ENCODE data around the gene ZNF615. TPM values are rescaled to one million over a fixed set of nuclear protein-coding genes. Genes with fewer than 3 reads are reported as not detected.
A peak's percentile ranks its signal among the peaks of the same experiment; 100 is the strongest.

Gene ZNF615
- total RNA-seq, 1 experiment from 2014 or later = 1.6 TPM

GRCh38 chr19:52048555-52049501 is 40.8 kb upstream of the ZNF615 start, which contains the start of gene ZNF432:
Gene ZNF432, minus strand, starts transcription at chr19:52048838. Its CDS starts 1,970 bp downstream, at chr19:52046868.
- peaks cover 0 to 5% of the 10 kb centered on the region in 2 experiments; a peak in 1 of 4 replicates for H3K4me1 ChIP-seq (ENCODE audit: control insufficient read depth in 1 of 2, insufficient read depth in 2 of 2, low read length in 2 of 2)
- peak within 1 kb of the TSS; percentile 25; the same call in 1 of the 2 replicates for H3K9ac ChIP-seq (ENCODE audit: low read length)
- peak within 1 kb of the TSS; percentile 54 for H3K4me2 ChIP-seq (ENCODE audit: low read length)
- ATAC-seq = peak; percentile 70
- H3K4me3 ChIP-seq (replicated peaks in 1 of 2; ENCODE audit: low read depth in 1 of 2, low read length in 2 of 2) = peak within 1 kb of the TSS; percentile 34 to 48
- no peaks in the 10 kb centered on the region for H3K27me3 ChIP-seq (ENCODE audit: insufficient read depth, low read length)
- ChIA-PET POLR2A (no interaction called here), CTCF (no interaction called here), RAD21 (ENCODE audit: low non-redundant PET in 1 of 2, low total read pairs in 2 of 2, uncharacterized antibody in 2 of 2, unreplicated experiment in 2 of 2) (no interaction called here)
- H3K36me3 ChIP-seq (ENCODE audit: control insufficient read depth in 1 of 2, insufficient read depth in 2 of 2, low read length in 2 of 2) = no peaks in the 10 kb centered on the region
- peaks cover 8 to 9% of the 10 kb centered on the region in 2 experiments; a peak in 2 of 4 replicates for H3K9me3 ChIP-seq (ENCODE audit: control insufficient read depth in 1 of 2, insufficient read depth in 1 of 2, low read depth in 1 of 2, low read length in 2 of 2)
- no peak within 1 kb of the TSS for H2AFZ ChIP-seq (ENCODE audit: low read depth, low read length, poor library complexity, severe bottlenecking)
- TF ChIP-seq MAX (IDR thresholded peaks at IDR 0.05) (peak; percentile 20; the same call in 1 of the 2 replicates), TCF7L2 (IDR thresholded peaks at IDR 0.05; ENCODE audit: borderline replicate concordance, extremely low read depth, insufficient read depth, insufficient read length) (no peak), YY1 (IDR thresholded peaks at IDR 0.05; ENCODE audit: extremely low read depth, insufficient replicate concordance, low read depth, low read length) (peak; percentile 88), FOSL1 (IDR thresholded peaks at IDR 0.05; ENCODE audit: low read depth) (no peak)
- intact Hi-C loops (cut with micrococcal nuclease) = no loop called here
- BruUV-seq (replicated peaks) = no TSS peak
- peak; percentile 16 for DNase-seq (ENCODE audit: low read depth, low spot score)
- no peaks in the 10 kb centered on the region for H3K79me2 ChIP-seq (ENCODE audit: insufficient read depth, low read length)
- H3K27ac ChIP-seq (ENCODE audit: low read depth, low read length) = no peak within 1 kb of the TSS
- no peaks in the 10 kb centered on the region for H3K9me2 ChIP-seq (ENCODE audit: insufficient read depth)
- H4K20me1 ChIP-seq (ENCODE audit: insufficient read depth) = no peaks in the 10 kb centered on the region

GRCh38 chr19:52039169-52039568 is 31.2 kb upstream of the ZNF615 start:
- no peaks in the 10 kb centered on the region for H3K9me2 ChIP-seq (ENCODE audit: insufficient read depth)
- no peaks in the 10 kb centered on the region for H3K4me1 ChIP-seq (ENCODE audit: control insufficient read depth in 1 of 2, insufficient read depth in 2 of 2, low read length in 2 of 2)
- no peaks in the 10 kb centered on the region for H3K36me3 ChIP-seq (ENCODE audit: control insufficient read depth in 1 of 2, insufficient read depth in 2 of 2, low read length in 2 of 2)
- H3K9me3 ChIP-seq (ENCODE audit: control insufficient read depth in 1 of 2, insufficient read depth in 1 of 2, low read depth in 1 of 2, low read length in 2 of 2) = peaks cover 15 to 18% of the 10 kb centered on the region in 2 experiments; a peak in 2 of 4 replicates
- H3K9ac ChIP-seq (ENCODE audit: low read length) = no peak overlapping the region
- POLR2A ChIA-PET = no interaction called here
- intact Hi-C loops (cut with micrococcal nuclease) = no loop called here
- TF ChIP-seq POLR2A (IDR thresholded peaks at IDR 0.05; ENCODE audit: borderline replicate concordance, extremely low read depth, insufficient read depth, insufficient read length) (no peak), EGR1 (IDR thresholded peaks at IDR 0.05; ENCODE audit: low read depth) (no peak), SIN3A (IDR thresholded peaks at IDR 0.05; ENCODE audit: low read depth) (no peak), FOSL1 (IDR thresholded peaks at IDR 0.05; ENCODE audit: low read depth) (no peak), ATF3 (IDR thresholded peaks at IDR 0.05) (no peak)
- H4K20me1 ChIP-seq (ENCODE audit: insufficient read depth) = no peaks in the 10 kb centered on the region
- H3K4me2 ChIP-seq (ENCODE audit: low read length) = no peak overlapping the region
- ATAC-seq (no peak), DNase-seq (ENCODE audit: low read depth, low spot score) (no peak)
- CTCF ChIA-PET = no interaction called here
- no peak overlapping the region for H3K27ac ChIP-seq (ENCODE audit: low read depth, low read length)
- no peaks in the 10 kb centered on the region for H3K79me2 ChIP-seq (ENCODE audit: insufficient read depth, low read length)
- BruUV-seq (replicated peaks) = no TSS peak
- RAD21 ChIA-PET (ENCODE audit: low non-redundant PET in 1 of 2, low total read pairs in 2 of 2, uncharacterized antibody in 2 of 2, unreplicated experiment in 2 of 2) = no interaction called here
- H3K4me3 ChIP-seq (replicated peaks in 1 of 2; ENCODE audit: low read depth in 1 of 2, low read length in 2 of 2) = no peak overlapping the region
- H3K27me3 ChIP-seq (ENCODE audit: insufficient read depth, low read length) = no peaks in the 10 kb centered on the region
- no peak overlapping the region for H2AFZ ChIP-seq (ENCODE audit: low read depth, low read length, poor library complexity, severe bottlenecking)

Measured in HCT116 (cell line).